ENCODE data around the gene IFT88. TPM values are rescaled to one million over a fixed set of nuclear protein-coding genes. Genes with fewer than 3 reads are reported as not detected.

The IFT88 gene
- total RNA-seq, 1 experiment from 2014 or later, result 12.3 TPM

DNA sequence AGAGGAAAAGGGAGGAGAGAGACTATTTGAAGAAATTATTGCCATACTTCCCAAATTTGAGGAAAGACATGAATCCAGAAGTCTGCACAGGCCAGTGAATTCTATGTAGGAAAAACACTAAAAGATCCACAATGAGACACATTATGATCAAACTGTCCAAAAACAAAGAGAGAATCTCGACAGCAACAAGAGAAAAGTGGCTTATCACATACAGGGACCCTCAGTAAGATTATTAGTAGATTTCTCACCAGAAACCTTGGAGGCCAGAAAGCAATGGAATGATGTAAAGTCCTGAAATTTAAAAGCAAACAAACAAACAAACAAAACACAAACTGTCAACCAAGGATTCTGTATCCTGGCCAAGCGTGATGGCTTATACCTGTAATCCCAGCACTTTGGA is 80.8 kb downstream of the IFT88 start:
- no peaks in the 10 kb centered on the region for H3K9me3 ChIP-seq (ENCODE audit: control insufficient read depth, insufficient read depth, low read depth, low read length)
- in situ Hi-C loops (cut with HindIII; ENCODE audit: low pct_unique_long_range_greater_than_20kb, low sequenced_read_pairs) (no loop called here), intact Hi-C loops (cut with micrococcal nuclease; ENCODE audit: unreplicated experiment) (no loop called here)
- BruUV-seq (replicated peaks), result no TSS peak
- H3K36me3 ChIP-seq (ENCODE audit: control insufficient read depth, insufficient read depth, low read length), result no peaks in the 10 kb centered on the region; the same call in 1 of the 2 replicates
- DNase-seq (ENCODE audit: low read depth, low spot score) (no peak), ATAC-seq (no peak)
- ChIA-PET CTCF (no interaction called here), POLR2A (no interaction called here)
- TF ChIP-seq, protein P1, sequence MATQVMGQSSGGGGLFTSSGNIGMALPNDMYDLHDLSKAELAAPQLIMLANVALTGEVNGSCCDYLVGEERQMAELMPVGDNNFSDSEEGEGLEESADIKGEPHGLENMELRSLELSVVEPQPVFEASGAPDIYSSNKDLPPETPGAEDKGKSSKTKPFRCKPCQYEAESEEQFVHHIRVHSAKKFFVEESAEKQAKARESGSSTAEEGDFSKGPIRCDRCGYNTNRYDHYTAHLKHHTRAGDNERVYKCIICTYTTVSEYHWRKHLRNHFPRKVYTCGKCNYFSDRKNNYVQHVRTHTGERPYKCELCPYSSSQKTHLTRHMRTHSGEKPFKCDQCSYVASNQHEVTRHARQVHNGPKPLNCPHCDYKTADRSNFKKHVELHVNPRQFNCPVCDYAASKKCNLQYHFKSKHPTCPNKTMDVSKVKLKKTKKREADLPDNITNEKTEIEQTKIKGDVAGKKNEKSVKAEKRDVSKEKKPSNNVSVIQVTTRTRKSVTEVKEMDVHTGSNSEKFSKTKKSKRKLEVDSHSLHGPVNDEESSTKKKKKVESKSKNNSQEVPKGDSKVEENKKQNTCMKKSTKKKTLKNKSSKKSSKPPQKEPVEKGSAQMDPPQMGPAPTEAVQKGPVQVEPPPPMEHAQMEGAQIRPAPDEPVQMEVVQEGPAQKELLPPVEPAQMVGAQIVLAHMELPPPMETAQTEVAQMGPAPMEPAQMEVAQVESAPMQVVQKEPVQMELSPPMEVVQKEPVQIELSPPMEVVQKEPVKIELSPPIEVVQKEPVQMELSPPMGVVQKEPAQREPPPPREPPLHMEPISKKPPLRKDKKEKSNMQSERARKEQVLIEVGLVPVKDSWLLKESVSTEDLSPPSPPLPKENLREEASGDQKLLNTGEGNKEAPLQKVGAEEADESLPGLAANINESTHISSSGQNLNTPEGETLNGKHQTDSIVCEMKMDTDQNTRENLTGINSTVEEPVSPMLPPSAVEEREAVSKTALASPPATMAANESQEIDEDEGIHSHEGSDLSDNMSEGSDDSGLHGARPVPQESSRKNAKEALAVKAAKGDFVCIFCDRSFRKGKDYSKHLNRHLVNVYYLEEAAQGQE (IDR thresholded peaks at IDR 0.05; ENCODE audit: insufficient read depth in 1 of 2, low read depth in 2 of 2, low read length in 1 of 2), result no peak
- TF ChIP-seq POLR2AphosphoS5 (IDR thresholded peaks at IDR 0.05; ENCODE audit: low read depth, low read length) (no peak), SIN3A (IDR thresholded peaks at IDR 0.05; ENCODE audit: borderline replicate concordance, insufficient read depth, low read depth, low read length) (no peak), CTCF (IDR thresholded peaks at IDR 0.05) (no peak)
- H3K27ac ChIP-seq (ENCODE audit: low read length), result no peak overlapping the region
- no peaks in the 10 kb centered on the region for H3K27me3 ChIP-seq (ENCODE audit: control insufficient read depth, insufficient read depth, low read length)
- H3K4me3 ChIP-seq (ENCODE audit: low read depth in 2 of 2, low read length in 2 of 2), result no peak overlapping the region
- H3K4me1 ChIP-seq (ENCODE audit: control insufficient read depth, insufficient read depth, low read length), result no peaks in the 10 kb centered on the region

DNA sequence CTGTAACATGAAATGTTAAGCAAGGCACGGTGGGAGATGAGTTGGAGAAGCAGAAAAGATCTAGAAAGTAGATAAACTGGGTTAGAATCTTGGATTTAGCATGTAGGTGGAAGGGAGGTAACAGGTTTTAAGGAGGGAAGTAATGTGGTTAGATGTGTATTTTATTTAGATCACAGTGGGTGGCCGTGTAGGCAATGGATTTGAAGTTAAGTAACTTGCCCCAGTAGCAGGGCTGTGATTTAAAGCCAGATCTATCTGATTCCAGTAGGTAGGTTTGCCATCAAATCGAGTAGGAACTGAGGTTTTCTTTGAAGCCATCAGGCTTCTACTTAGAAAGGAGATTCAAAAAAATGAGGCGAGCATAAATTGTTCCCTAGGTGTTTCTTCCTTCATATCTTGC is 86.0 kb downstream of the IFT88 start:
- Histone ChIP-seq H3K27me3 (ENCODE audit: control insufficient read depth, insufficient read depth, low read length) (no peaks in the 10 kb centered on the region), H3K27ac (ENCODE audit: low read length) (no peak overlapping the region), H3K4me1 (ENCODE audit: control insufficient read depth, insufficient read depth, low read length) (no peaks in the 10 kb centered on the region), H3K36me3 (ENCODE audit: control insufficient read depth, insufficient read depth, low read length) (no peaks in the 10 kb centered on the region), H3K4me3 (ENCODE audit: low read depth in 2 of 2, low read length in 2 of 2) (no peak overlapping the region), H3K9me3 (ENCODE audit: control insufficient read depth, insufficient read depth, low read depth, low read length) (no peaks in the 10 kb centered on the region)
- BruUV-seq (replicated peaks), result no TSS peak
- ChIA-PET POLR2A (no interaction called here), CTCF (no interaction called here)
- no peak for ATAC-seq
- TF ChIP-seq, protein P1 (IDR thresholded peaks at IDR 0.05; ENCODE audit: insufficient read depth in 1 of 2, low read depth in 2 of 2, low read length in 1 of 2), result no peak
- no peak for TF ChIP-seq TCF7L2 (IDR thresholded peaks at IDR 0.05; ENCODE audit: low read depth, low read length)
- TF ChIP-seq POLR2AphosphoS5 (IDR thresholded peaks at IDR 0.05; ENCODE audit: low read depth, low read length), result no peak
- no peak for TF ChIP-seq CTCF (IDR thresholded peaks at IDR 0.05)
- no peak for TF ChIP-seq SIN3A (IDR thresholded peaks at IDR 0.05; ENCODE audit: borderline replicate concordance, insufficient read depth, low read depth, low read length)
- intact Hi-C loops (cut with micrococcal nuclease; ENCODE audit: unreplicated experiment), result no loop called here
- DNase-seq (ENCODE audit: low read depth, low spot score), result no peak
- in situ Hi-C loops (cut with HindIII; ENCODE audit: low pct_unique_long_range_greater_than_20kb, low sequenced_read_pairs), result no loop called here

Data from Panc1 (cell line).